ENCODE measurements around the gene GNA15.
"Not testable (repeated sequence)": the region's sequence is repeated elsewhere in the genome, so short reads cannot be mapped to it uniquely, and the experiment has no call there.

GNA15 gene

GRCh38 chr19:3176715-3177501, 41.1 kb downstream of the GNA15 start:
- peak; percentile 76 for DNase-seq

GRCh38 chr19:3178377-3178972, 42.6 kb downstream of the GNA15 start, which contains the start of gene S1PR4:
Gene S1PR4, plus strand, starts transcription at chr19:3178769. Its CDS starts 24 bp downstream, at chr19:3178793.
- DNase-seq, result peak; percentile 77

GRCh38 chr19:3178973-3179738, 43.3 kb downstream of the GNA15 start:
- DNase-seq, result no peak

- peak; percentile 25 for DNase-seq
Measured at GRCh38 chr19:3179739-3180293, 44.0 kb downstream of the GNA15 start.

GRCh38 chr19:3183721-3184641, 48.1 kb downstream of the GNA15 start:
- no peak for DNase-seq

- no peak for DNase-seq
Measured at GRCh38 chr19:3184847-3185460, 49.1 kb downstream of the GNA15 start.

- DNase-seq, result peak; percentile 91
Measured at GRCh38 chr19:3185461-3186159, 49.8 kb downstream of the GNA15 start, which contains the start of gene NCLN. Gene NCLN, plus strand, starts transcription at chr19:3185930. Its CDS starts 101 bp downstream, at chr19:3186031.

GRCh38 chr19:3186160-3186688, 50.4 kb downstream of the GNA15 start:
- no peak for DNase-seq

- no peak for DNase-seq
Measured at GRCh38 chr19:3186891-3187661, 51.2 kb downstream of the GNA15 start.

- no peak for DNase-seq
Measured at GRCh38 chr19:3187662-3188511, 52.1 kb downstream of the GNA15 start.

- no peak for DNase-seq
Measured at GRCh38 chr19:3188627-3189596, 53.1 kb downstream of the GNA15 start.

- DNase-seq, result no peak
Measured at GRCh38 chr19:3189702-3190469, 54.1 kb downstream of the GNA15 start.

GRCh38 chr19:3190470-3190770, 54.6 kb downstream of the GNA15 start:
- no peak for DNase-seq

GRCh38 chr19:3190921-3191805, 55.3 kb downstream of the GNA15 start:
- DNase-seq, result no peak

GRCh38 chr19:3191806-3192104, 55.9 kb downstream of the GNA15 start:
- DNase-seq, result not testable (repeated sequence)

- no peak for DNase-seq
Measured at GRCh38 chr19:3192228-3192635, 56.4 kb downstream of the GNA15 start.
